PFSK-1 (cell line): ENCODE measurements around the gene C20orf141.

ENCODE experiments used
- POLR2AphosphoS5 ChIP-seq: IDR thresholded peaks from 2 replicates; pipeline ENCODE4 v1.6.1; 2012; ENCODE audit warnings: low read depth, mild to moderate bottlenecking, control low read depth, low read length, moderate library complexity
- REST ChIP-seq, 2 experiments: IDR thresholded peaks; 2 replicates each; pipeline versions ENCODE4 v1.6.1 to v1.8.0; 2011 to 2012; ENCODE audit warnings: low read depth in 2 of 2, low read length in 2 of 2, control low read depth in 1 of 2, inconsistent platforms in 1 of 2, mild to moderate bottlenecking in 1 of 2, moderate library complexity in 1 of 2; ENCODE audit not compliant: insufficient read depth in 1 of 2
- TAF1 ChIP-seq: IDR thresholded peaks from 2 replicates; pipeline ENCODE4 v1.6.1; 2012; ENCODE audit warnings: low read length, control low read depth, borderline replicate concordance; ENCODE audit not compliant: insufficient read depth

GRCh38 chr20:2778602-2779321 lies 36.0 kb upstream of the C20orf141 start:
- no peak for TF ChIP-seq POLR2AphosphoS5
- no peak for TF ChIP-seq TAF1
- TF ChIP-seq REST (IDR thresholded peaks at IDR 0.05; ENCODE audit: insufficient read depth in 1 of 2, low read depth in 2 of 2, low read length in 2 of 2), result no peak
